HG03460 (cell line): Measurements from ENCODE around the gene DMC1.
"Not testable (repeated sequence)": the region's sequence is repeated elsewhere in the genome, so short reads cannot be mapped to it uniquely, and the experiment has no call there.

Experiments used
- ATAC-seq: cut with Tn5 transposase; IDR thresholded peaks from one replicate; pipeline ENCODE4 v1.9.1; 2021; ENCODE audit not compliant: unreplicated experiment

Gene DMC1

GRCh38 chr22:38569972-38570778 lies at the start of gene DMC1:
TSS of gene DMC1 (minus strand) at chr22:38570183. CDS start at chr22:38568256, 1,927 bp downstream.
- peak; percentile 48 for ATAC-seq

- no peak for ATAC-seq
Measured at GRCh38 chr22:38618682-38619081, 48.7 kb upstream of the DMC1 start.

DNA sequence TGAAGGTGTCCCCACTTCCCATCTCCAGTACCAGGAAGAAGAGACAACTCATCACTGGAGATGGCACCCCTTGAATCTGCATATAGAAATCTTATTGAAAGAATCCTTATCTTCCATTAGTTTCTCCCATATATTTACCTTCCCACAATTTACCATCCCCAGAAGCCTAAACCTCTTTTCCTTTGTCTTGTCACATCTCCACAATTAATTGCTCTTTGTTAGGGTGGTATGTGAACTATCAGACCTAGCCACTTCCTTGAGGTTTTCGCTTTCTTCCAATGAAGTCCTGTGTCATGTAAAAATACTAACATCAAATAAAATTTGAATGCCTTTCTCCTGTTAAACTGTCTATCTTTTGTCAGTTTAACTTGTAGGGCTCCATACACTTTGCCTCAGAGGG lies 48.3 kb upstream of the DMC1 start:
- no peak for ATAC-seq

- not testable (repeated sequence) for ATAC-seq
Measured at GRCh38 chr22:38615064-38615405, 45.1 kb upstream of the DMC1 start.

DNA sequence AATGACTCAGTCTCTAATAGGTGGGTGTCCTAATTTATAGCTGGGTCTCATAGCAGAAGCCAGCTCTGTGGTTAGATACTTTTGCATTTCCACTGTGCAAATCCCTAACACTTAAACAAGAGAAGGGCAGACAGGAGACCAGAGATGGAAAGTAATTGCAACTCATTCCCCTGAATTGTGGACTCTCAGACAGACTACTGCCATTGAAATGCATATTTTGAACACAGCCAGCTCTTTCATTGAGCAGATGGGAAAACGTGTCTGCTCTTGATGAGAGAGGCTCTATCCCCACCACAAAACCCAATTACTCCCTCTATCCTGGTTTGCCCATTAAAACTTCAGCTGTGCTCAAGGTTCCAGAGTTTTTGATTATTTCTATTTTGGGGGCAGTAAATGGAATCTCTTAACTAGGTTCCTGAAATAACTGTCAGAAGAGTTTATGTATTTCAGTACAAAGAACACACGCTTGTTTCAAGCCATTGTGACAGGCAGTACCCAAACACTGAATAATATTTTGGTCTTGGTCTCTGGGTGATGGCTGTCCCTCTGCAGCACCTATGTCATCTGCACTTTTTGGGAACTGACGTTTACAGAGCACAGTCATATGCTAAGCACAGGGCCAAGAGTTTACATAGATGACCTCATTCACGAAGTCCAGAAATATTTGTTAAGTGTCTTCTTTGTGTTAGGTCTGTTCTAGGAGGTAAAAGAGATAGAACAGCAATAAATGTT lies 44.5 kb upstream of the DMC1 start:
- ATAC-seq, result no peak

GRCh38 chr22:38613588-38613987 lies 43.6 kb upstream of the DMC1 start:
- no peak for ATAC-seq

- ATAC-seq, result no peak
Measured at GRCh38 chr22:38612217-38613006, 42.4 kb upstream of the DMC1 start.

DNA sequence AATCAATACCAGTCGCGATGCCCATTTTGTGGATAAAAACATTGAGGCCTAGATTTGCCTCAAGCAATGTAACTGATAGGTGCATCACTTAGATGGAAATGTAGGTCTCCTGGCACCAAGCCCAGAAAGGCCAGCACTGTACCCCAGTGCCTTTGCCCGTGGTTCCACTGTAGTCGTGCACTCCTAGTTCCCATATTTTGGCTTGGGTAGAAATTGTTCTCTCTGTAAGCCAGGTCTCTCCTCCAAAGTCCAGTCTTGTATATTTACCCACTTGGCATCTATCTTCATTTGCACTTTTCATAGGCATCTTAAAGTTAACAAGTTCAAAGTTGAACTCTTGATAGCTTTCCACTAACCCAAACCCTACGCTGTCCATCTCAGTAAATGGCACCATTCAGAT lies 41.6 kb upstream of the DMC1 start:
- ATAC-seq, result no peak

GRCh38 chr22:38610234-38610633 lies 40.3 kb upstream of the DMC1 start:
- no peak for ATAC-seq

- no peak for ATAC-seq
Measured at GRCh38 chr22:38608992-38609750, 39.2 kb upstream of the DMC1 start.

- ATAC-seq, result no peak
Measured at GRCh38 chr22:38607680-38608079, 37.7 kb upstream of the DMC1 start.

DNA sequence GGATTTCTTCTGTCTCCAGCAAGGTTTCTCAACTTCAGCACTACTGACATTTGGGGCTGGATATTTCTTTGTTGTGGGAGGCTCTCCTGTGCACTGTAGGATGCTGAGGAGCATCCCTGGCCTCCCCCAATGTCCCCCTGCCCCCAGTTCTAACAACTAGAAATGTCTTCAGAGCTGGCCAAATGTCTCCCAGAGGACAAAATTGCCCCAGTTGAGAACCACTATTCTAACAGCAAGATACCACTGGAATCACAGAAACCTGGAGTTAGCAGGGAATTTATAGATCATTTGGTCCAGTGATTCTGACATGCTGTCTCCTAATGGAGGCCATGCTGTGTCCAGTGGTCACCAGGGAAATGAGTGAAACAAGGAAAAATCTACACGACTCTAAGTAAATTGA lies 32.2 kb upstream of the DMC1 start:
- no peak for ATAC-seq

- ATAC-seq, result no peak
Measured at GRCh38 chr22:38601221-38601764, 31.3 kb upstream of the DMC1 start.

DNA sequence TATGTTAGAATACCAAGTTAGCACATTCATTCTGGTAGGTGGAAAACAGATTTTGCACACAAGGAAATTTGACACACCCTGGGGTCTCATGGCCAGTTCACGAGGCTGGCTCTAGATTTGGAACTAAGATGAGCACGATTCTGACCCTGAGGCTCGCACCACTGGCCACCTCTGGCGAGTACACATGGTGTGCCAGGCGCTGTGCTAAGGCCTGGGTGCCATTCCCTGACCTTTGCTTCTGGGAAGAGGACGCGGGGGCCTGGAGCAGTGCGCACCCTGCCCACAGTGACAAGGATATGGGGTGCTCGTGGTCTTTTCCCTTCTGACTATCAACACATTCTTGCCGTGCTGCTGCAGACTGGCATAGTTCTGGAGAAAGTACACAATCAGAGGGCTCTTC lies 29.5 kb upstream of the DMC1 start:
- ATAC-seq, result no peak

DNA sequence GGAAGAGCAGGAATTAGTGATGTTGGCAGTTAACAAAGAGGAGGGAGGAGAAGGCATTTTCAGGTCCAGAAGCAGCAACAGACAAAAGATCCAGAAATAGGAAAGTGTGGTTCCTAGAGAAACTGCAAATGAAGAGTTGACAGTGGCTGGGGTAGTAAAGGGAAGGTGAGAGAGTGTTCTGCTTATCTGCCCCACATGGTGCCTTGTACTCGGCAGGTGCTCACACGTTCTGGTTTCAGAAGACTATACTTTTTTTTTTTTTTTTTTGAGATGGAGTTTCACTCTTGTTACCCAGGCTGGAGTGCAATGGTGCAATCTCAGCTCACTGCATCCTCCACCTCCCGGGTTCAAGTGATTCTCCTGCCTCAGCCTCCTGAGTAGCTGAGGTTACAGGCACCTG lies 12.9 kb upstream of the DMC1 start:
- ATAC-seq, result not testable (repeated sequence)

DNA sequence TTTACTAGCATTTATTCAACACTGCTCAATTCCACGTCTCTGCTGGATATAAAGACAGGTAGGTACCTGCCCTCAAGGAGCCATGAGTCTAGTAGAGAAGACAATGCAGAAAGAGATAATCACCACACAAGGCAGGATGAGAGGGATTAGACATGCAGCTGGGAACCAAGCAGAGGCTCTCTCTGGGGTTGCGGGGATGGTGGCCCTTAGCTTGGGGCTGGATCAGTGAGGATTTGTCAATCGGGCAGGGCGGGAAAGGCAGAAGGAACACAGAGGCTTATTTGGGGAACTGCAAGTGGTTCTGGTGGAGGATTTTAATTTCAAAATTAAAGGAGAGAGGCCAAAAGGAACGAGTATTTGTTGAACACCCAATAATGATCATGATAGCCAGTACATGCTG lies 8.5 kb upstream of the DMC1 start:
- ATAC-seq, result no peak

DNA sequence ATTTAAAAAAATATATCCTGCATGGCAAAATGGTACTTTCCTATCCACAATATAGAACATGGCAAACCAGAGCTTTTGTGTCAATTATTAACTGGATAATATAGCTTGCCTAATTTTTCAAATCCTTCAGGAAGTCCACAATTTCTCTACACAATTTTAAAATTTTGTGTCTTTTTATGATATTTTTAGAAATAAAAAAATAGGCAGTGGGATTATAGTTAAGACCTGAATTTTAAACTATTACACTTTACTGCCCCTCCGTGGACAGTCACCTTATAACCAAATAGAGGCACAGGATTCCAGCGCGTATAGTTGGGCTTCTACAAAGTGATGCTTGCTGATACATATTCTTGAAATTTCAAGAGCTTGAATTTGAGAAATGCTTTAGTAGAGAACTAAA lies 2.1 kb upstream of the DMC1 start:
- no peak for ATAC-seq

DNA sequence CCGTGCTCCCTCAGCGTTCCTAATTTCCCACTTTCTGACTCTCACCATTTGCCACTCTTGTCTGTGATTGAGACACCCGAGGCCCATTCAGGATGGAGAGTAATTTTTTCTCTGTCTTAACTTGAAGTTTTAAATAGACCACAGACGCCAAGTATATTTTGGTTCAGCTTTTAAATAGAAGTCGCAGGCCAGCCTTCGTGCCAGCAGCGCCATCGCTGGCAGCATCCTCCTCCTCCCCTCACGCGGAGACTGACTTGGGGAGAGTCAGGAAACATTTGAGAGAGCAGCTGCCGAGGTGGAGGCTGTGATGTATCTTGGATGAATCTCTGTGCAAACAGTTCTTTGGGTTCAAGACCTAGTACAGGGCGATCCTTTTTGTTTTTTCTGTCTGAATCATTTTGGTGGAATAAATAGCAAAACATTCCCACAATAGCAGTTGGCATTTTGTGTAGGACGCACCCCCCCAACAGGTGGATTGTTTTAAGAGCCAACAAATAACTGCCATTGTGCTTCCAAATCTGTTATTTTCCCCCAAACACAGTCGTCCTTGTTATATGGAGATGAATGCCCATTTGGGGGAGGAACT lies 889 bp upstream of the DMC1 start:
- ATAC-seq, result peak; percentile 14

DNA sequence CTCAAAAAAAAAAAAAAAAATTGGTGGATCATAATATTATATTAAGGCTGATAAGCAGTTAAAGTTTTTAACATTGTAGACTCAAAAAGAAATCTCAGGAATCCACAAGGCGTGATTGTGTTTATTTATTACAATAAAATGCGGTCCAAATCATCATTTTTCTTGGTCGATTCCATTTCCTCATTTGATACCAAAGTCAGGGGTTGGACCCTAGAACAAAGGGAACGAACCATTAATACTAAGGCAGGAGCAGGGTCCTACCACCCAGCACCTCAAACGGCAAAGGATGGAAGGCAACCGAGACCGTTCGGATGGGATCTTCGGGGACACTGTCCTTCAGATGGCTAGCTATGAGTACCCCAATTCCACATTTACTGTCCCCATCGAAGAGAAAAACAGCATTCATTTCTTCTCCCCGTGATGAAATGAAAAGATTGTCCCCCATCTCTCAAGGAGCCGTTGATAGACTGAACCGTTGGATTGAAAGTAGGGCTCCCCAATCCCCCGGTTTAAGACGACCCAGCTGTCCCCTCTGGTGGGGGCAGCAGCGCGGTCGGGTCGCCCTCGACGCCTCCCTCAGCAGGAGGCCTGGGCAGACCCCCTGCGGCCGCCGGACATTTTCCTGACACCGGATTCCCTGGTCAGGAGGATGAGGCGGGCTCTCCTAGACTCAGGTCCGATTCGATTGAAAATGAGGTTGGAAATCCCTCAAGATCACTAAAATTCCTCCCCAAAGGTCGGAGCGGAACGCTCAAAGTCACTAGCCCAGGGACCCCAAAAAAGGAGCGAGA lies 607 bp downstream of the DMC1 start:
- ATAC-seq, result no peak
